Measurements from ENCODE around the gene ZNF813. TPM values are rescaled to one million over a fixed set of nuclear protein-coding genes. Genes with fewer than 3 reads are reported as not detected.
A peak's percentile ranks its signal among the peaks of the same experiment; 100 is the strongest.

ZNF813 gene
- total RNA-seq, 1 experiment from 2014 or later, result 9.6 TPM

DNA sequence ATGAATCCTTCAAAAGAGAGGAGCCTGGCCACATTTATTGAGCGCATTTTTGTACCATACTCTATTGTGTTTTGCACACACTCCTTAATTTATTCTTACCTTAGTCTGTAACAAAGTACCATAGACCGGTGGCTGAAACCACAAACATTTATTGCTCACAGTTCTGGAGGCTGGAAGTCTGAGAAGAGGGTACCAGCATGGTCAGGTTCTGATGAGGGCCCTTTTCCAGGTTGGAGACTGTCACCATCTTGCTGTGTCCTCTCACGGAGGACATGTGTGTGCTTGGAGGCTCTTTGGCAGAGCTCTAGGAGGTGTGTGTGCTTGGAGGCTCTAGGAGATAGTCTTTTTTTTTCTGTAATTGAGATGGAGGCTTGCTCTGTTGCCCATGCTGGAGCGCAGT lies 72.6 kb downstream of the ZNF813 start:
- CTCF ChIA-PET, result no interaction called here
- TSS peak; percentile 58 for BruUV-seq (replicated peaks)
- intact Hi-C loops (cut with micrococcal nuclease; ENCODE audit: unreplicated experiment), result no loop called here
- Histone ChIP-seq H3K4me3 (ENCODE audit: low read depth in 2 of 2, low read length in 2 of 2) (no peak overlapping the region), H3K27ac (ENCODE audit: low read length) (no peak overlapping the region), H3K9me3 (ENCODE audit: control insufficient read depth, insufficient read depth, low read depth, low read length) (no peaks in the 10 kb centered on the region), H3K27me3 (ENCODE audit: control insufficient read depth, insufficient read depth, low read length) (no peaks in the 10 kb centered on the region), H3K36me3 (ENCODE audit: control insufficient read depth, insufficient read depth, low read length) (peaks cover 7% of the 10 kb centered on the region; the same call in 1 of the 2 replicates), H3K4me1 (ENCODE audit: control insufficient read depth, insufficient read depth, low read length) (peaks cover 7% of the 10 kb centered on the region)
- POLR2A ChIA-PET, result no interaction called here
- ATAC-seq, result no peak
- TF ChIP-seq, protein P1, sequence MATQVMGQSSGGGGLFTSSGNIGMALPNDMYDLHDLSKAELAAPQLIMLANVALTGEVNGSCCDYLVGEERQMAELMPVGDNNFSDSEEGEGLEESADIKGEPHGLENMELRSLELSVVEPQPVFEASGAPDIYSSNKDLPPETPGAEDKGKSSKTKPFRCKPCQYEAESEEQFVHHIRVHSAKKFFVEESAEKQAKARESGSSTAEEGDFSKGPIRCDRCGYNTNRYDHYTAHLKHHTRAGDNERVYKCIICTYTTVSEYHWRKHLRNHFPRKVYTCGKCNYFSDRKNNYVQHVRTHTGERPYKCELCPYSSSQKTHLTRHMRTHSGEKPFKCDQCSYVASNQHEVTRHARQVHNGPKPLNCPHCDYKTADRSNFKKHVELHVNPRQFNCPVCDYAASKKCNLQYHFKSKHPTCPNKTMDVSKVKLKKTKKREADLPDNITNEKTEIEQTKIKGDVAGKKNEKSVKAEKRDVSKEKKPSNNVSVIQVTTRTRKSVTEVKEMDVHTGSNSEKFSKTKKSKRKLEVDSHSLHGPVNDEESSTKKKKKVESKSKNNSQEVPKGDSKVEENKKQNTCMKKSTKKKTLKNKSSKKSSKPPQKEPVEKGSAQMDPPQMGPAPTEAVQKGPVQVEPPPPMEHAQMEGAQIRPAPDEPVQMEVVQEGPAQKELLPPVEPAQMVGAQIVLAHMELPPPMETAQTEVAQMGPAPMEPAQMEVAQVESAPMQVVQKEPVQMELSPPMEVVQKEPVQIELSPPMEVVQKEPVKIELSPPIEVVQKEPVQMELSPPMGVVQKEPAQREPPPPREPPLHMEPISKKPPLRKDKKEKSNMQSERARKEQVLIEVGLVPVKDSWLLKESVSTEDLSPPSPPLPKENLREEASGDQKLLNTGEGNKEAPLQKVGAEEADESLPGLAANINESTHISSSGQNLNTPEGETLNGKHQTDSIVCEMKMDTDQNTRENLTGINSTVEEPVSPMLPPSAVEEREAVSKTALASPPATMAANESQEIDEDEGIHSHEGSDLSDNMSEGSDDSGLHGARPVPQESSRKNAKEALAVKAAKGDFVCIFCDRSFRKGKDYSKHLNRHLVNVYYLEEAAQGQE (IDR thresholded peaks at IDR 0.05; ENCODE audit: insufficient read depth in 1 of 2, low read depth in 2 of 2, low read length in 1 of 2), result no peak
- TF ChIP-seq SIN3A (IDR thresholded peaks at IDR 0.05; ENCODE audit: borderline replicate concordance, insufficient read depth, low read depth, low read length) (no peak), POLR2AphosphoS5 (IDR thresholded peaks at IDR 0.05; ENCODE audit: low read depth, low read length) (no peak), TCF7L2 (IDR thresholded peaks at IDR 0.05; ENCODE audit: low read depth, low read length) (no peak)
- TF ChIP-seq, protein P2, sequence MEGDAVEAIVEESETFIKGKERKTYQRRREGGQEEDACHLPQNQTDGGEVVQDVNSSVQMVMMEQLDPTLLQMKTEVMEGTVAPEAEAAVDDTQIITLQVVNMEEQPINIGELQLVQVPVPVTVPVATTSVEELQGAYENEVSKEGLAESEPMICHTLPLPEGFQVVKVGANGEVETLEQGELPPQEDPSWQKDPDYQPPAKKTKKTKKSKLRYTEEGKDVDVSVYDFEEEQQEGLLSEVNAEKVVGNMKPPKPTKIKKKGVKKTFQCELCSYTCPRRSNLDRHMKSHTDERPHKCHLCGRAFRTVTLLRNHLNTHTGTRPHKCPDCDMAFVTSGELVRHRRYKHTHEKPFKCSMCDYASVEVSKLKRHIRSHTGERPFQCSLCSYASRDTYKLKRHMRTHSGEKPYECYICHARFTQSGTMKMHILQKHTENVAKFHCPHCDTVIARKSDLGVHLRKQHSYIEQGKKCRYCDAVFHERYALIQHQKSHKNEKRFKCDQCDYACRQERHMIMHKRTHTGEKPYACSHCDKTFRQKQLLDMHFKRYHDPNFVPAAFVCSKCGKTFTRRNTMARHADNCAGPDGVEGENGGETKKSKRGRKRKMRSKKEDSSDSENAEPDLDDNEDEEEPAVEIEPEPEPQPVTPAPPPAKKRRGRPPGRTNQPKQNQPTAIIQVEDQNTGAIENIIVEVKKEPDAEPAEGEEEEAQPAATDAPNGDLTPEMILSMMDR (IDR thresholded peaks at IDR 0.05), result no peak
- in situ Hi-C loops (cut with HindIII; ENCODE audit: low pct_unique_long_range_greater_than_20kb, low sequenced_read_pairs), result no loop called here
- no peak for DNase-seq (ENCODE audit: low read depth, low spot score)

DNA sequence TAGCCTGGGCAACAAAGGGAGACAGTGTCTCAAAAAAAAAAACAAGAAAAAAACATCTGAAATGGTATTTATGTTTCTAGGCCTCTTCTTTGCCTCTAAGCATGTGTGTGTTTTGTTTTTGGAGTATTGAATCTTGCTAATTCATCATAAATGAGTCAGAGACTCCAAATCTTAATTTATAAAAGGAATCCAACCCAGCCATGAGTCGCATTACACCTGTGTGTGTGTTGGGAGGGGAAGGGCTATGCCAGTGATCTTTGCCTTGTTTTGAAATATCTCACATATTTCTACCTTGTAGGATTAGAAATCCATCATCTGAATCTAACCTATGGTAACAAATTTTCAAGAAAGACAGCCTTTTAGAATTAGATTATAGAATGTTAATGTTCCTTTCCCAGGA lies 74.4 kb downstream of the ZNF813 start:
- no TSS peak for BruUV-seq (replicated peaks)
- Histone ChIP-seq H3K27me3 (ENCODE audit: control insufficient read depth, insufficient read depth, low read length) (no peaks in the 10 kb centered on the region), H3K36me3 (ENCODE audit: control insufficient read depth, insufficient read depth, low read length) (peaks cover 7% of the 10 kb centered on the region; the same call in 1 of the 2 replicates), H3K4me1 (ENCODE audit: control insufficient read depth, insufficient read depth, low read length) (peaks cover 21% of the 10 kb centered on the region), H3K27ac (ENCODE audit: low read length) (no peak overlapping the region), H3K9me3 (ENCODE audit: control insufficient read depth, insufficient read depth, low read depth, low read length) (no peaks in the 10 kb centered on the region), H3K4me3 (ENCODE audit: low read depth in 2 of 2, low read length in 2 of 2) (no peak overlapping the region)
- POLR2A ChIA-PET, result no interaction called here
- intact Hi-C loops (cut with micrococcal nuclease; ENCODE audit: unreplicated experiment), result no loop called here
- no peak for TF ChIP-seq TCF7L2 (IDR thresholded peaks at IDR 0.05; ENCODE audit: low read depth, low read length)
- TF ChIP-seq, protein P2 (IDR thresholded peaks at IDR 0.05), result no peak
- CTCF ChIA-PET, result no interaction called here
- in situ Hi-C loops (cut with HindIII; ENCODE audit: low pct_unique_long_range_greater_than_20kb, low sequenced_read_pairs), result no loop called here
- no peak for ATAC-seq
- DNase-seq (ENCODE audit: low read depth, low spot score), result no peak

Measured in Panc1 (cell line).